ENCODE data around the gene SRMS. TPM values are rescaled to one million over a fixed set of nuclear protein-coding genes. Genes with fewer than 3 reads are reported as not detected.
A peak's percentile ranks its signal among the peaks of the same experiment; 100 is the strongest.
"Not testable (repeated sequence)": the region's sequence is repeated elsewhere in the genome, so short reads cannot be mapped to it uniquely, and the experiment has no call there.

SRMS gene
- total RNA-seq, 2 donors from 2014 or later, result not detected

- H3K36me3 Mint-ChIP-seq, result no peaks in the 10 kb centered on the region
- H3K4me1 Mint-ChIP-seq (ENCODE audit: low read depth in 2 of 2), result peaks cover 0 to 11% of the 10 kb centered on the region in 2 donors
- H3K27me3 Mint-ChIP-seq, result peaks cover 7 to 8% of the 10 kb centered on the region in 2 donors
- DNase-seq (ENCODE audit: low spot score) (peak; percentile 60), ATAC-seq (no peak)
- H3K9me3 Mint-ChIP-seq, result no peaks in the 10 kb centered on the region
- H3K27ac Mint-ChIP-seq, result no peak overlapping the region
- H3K4me3 Mint-ChIP-seq, result no peak overlapping the region
Observed at GRCh38 chr20:63517376-63518309, 29.9 kb downstream of the SRMS start.

DNA sequence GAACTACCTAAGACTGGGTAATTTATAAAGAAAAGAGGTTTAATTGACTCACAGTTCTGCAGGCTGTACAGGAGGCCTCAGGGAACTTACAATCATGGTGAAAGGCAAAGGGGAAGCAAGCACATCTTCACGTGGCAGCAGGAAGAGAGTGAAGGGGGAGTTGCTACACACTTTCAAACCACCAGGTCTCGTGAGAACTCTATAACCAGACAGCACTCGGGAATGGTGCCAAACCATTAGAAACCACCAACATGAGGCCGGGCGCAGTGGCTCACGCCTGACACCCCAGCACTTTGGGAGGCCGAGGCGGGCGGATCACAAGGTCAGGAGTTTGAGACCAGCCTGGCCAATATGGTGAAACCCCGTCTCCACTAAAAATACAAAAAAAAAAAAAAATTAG is 33.0 kb downstream of the SRMS start:
- peaks cover 16 to 24% of the 10 kb centered on the region in 2 donors for H3K27me3 Mint-ChIP-seq
- not testable (repeated sequence) for H3K36me3 Mint-ChIP-seq; H3K4me3 Mint-ChIP-seq; H3K27ac Mint-ChIP-seq; H3K4me1 Mint-ChIP-seq (ENCODE audit: low read depth in 2 of 2); ATAC-seq; H3K9me3 Mint-ChIP-seq
- peak; percentile 35 for DNase-seq (ENCODE audit: low spot score)

DNA sequence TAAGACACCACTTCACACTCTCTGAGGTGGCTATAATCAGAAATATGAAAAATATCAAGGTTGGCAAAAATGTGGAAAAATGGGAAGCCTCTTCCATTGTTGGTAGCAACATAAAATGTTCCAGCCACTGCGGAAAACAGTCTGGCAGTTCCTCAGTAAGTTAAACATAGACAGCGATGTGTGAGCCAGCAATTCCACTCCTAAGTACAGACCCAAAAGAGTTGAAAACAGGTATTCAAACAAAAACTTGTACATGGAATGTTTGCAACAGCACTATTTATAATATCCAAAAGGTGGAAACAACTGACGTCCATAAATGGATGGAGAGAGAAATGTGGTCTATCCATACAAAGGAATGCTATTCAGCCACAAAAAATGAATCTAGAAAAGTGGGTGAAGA is 34.3 kb downstream of the SRMS start:
- Mint-ChIP-seq H3K27ac (no peak overlapping the region), H3K9me3 (no peaks in the 10 kb centered on the region), H3K27me3 (peaks cover 20 to 32% of the 10 kb centered on the region in 2 donors), H3K4me3 (no peak overlapping the region), H3K4me1 (ENCODE audit: low read depth in 2 of 2) (peaks cover 0 to 6% of the 10 kb centered on the region in 2 donors), H3K36me3 (no peaks in the 10 kb centered on the region)
- no peak for ATAC-seq
- no peak for DNase-seq (ENCODE audit: low spot score)

DNA sequence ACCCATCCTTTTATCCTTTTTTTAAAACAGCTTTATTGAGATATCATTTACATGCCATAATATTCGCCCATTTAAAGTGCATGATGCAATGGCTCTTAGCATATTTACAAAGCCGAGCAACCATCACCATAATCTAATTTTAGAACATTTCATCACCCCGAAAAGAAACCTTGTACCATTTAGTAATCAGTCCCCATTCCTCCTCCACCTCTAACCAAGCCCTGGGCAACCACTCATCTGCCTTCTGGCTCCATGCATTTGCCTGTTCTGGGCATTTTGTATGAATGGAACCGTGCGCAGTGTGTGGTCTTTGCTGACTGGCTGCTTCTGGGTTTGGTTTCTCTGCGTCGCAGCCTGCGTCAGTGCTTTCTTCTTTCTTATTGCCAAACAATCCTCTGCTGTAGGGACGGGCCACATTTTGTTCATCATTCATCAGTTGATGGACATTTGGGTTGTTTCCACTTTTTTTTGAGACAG is 38.4 kb downstream of the SRMS start:
- no peak overlapping the region for H3K4me3 Mint-ChIP-seq
- ATAC-seq (no peak), DNase-seq (ENCODE audit: low spot score) (peak; percentile 28)
- no peaks in the 10 kb centered on the region for H3K9me3 Mint-ChIP-seq
- no peak overlapping the region for H3K27ac Mint-ChIP-seq
- H3K36me3 Mint-ChIP-seq, result no peaks in the 10 kb centered on the region
- H3K4me1 Mint-ChIP-seq (ENCODE audit: low read depth in 2 of 2), result peaks cover 0 to 4% of the 10 kb centered on the region in 2 donors
- H3K27me3 Mint-ChIP-seq, result peaks cover 30 to 37% of the 10 kb centered on the region in 2 donors

DNA sequence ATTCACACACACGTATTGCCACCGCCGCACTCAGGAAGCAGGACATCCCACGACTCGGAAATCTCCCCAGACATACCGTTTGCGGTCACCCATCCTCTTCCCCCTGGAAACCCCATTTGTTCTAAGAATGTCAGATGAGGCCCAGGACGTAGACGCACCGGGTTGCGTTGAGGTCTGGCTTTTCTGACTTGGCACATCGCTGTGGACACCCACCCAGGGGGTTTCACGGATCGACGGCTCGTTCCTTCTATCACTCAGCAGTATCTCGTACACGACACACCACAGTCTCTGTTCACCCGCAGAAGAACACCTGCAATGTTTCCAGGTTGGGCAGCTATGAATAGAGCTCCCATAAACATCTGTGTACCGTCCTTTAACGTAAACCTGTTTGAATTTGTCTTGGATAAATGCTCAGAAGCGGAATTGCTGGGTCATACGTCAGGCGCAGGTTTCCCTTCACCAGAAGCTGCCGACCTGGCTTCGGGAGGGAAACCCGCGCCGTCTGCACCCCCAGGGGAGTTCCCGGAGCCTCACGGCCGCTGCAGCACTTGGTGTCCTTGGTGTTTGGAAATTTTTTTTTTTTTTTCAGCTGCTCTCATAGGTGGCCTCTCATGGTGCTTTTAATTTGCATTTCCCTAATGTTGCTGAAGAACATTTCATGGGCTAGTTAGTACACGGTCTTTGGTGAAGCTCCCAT is 39.3 kb downstream of the SRMS start:
- H3K4me3 Mint-ChIP-seq, result no peak overlapping the region
- no peaks in the 10 kb centered on the region for H3K36me3 Mint-ChIP-seq
- DNase-seq (ENCODE audit: low spot score), result peak; percentile 41
- peak; percentile 36 to 65 for ATAC-seq
- H3K9me3 Mint-ChIP-seq, result no peaks in the 10 kb centered on the region
- H3K4me1 Mint-ChIP-seq (ENCODE audit: low read depth in 2 of 2), result peaks cover 0 to 1% of the 10 kb centered on the region in 2 donors
- H3K27me3 Mint-ChIP-seq, result peaks cover 32 to 34% of the 10 kb centered on the region in 2 donors
- no peak overlapping the region for H3K27ac Mint-ChIP-seq

- Mint-ChIP-seq H3K36me3 (no peaks in the 10 kb centered on the region), H3K27ac (no peak overlapping the region), H3K4me3 (peak overlapping the region; percentile 9), H3K9me3 (no peaks in the 10 kb centered on the region), H3K27me3 (peaks cover 24 to 27% of the 10 kb centered on the region in 2 donors), H3K4me1 (ENCODE audit: low read depth in 2 of 2) (no peaks in the 10 kb centered on the region)
- ATAC-seq (no peak), DNase-seq (ENCODE audit: low spot score) (no peak)
Observed at GRCh38 chr20:63507083-63507743, 40.3 kb downstream of the SRMS start.

DNA sequence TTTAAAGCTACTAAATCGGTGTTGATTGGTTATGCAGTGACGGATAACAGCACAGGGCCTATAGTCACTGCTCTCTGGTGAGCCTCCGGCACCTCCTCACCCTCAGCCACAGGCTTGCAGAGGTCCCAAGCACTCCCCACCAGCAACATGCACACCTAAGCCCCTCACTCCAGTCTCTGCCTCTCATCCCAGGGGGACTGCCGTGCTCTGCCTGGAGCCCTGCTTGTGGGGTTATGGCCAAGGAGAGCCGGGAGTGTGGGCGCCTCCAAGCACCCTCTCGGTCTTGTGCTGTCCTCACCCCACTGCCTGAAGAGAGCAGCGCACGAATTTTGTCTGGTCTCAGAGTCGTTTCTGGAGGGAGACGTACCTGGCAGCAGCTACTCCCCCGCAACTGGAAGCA is 41.8 kb downstream of the SRMS start:
- Mint-ChIP-seq H3K27me3 (peaks cover 19 to 24% of the 10 kb centered on the region in 2 donors), H3K9me3 (no peaks in the 10 kb centered on the region), H3K27ac (no peak overlapping the region), H3K4me3 (no peak overlapping the region), H3K36me3 (no peaks in the 10 kb centered on the region), H3K4me1 (ENCODE audit: low read depth in 2 of 2) (no peaks in the 10 kb centered on the region)
- no peak for ATAC-seq
- DNase-seq (ENCODE audit: low spot score), result no peak

- no peak overlapping the region for H3K4me3 Mint-ChIP-seq
- H3K36me3 Mint-ChIP-seq, result no peaks in the 10 kb centered on the region
- ATAC-seq (no peak), DNase-seq (ENCODE audit: low spot score) (peak; percentile 13)
- H3K4me1 Mint-ChIP-seq (ENCODE audit: low read depth in 2 of 2), result no peaks in the 10 kb centered on the region
- peaks cover 19 to 24% of the 10 kb centered on the region in 2 donors for H3K27me3 Mint-ChIP-seq
- no peaks in the 10 kb centered on the region for H3K9me3 Mint-ChIP-seq
- no peak overlapping the region for H3K27ac Mint-ChIP-seq
Observed at GRCh38 chr20:63505281-63505680, 42.3 kb downstream of the SRMS start.

- H3K4me3 Mint-ChIP-seq, result no peak overlapping the region
- no peak overlapping the region for H3K27ac Mint-ChIP-seq
- H3K4me1 Mint-ChIP-seq (ENCODE audit: low read depth in 2 of 2), result no peaks in the 10 kb centered on the region
- peaks cover 14 to 22% of the 10 kb centered on the region in 2 donors for H3K27me3 Mint-ChIP-seq
- DNase-seq (ENCODE audit: low spot score) (no peak), ATAC-seq (no peak)
- no peaks in the 10 kb centered on the region for H3K9me3 Mint-ChIP-seq
- no peaks in the 10 kb centered on the region for H3K36me3 Mint-ChIP-seq
Observed at GRCh38 chr20:63504642-63505041, 42.9 kb downstream of the SRMS start.

- no peak for ATAC-seq
- Mint-ChIP-seq H3K36me3 (no peaks in the 10 kb centered on the region), H3K27ac (no peak overlapping the region), H3K9me3 (no peaks in the 10 kb centered on the region), H3K4me1 (ENCODE audit: low read depth in 2 of 2) (no peaks in the 10 kb centered on the region), H3K27me3 (peaks cover 5 to 16% of the 10 kb centered on the region in 2 donors), H3K4me3 (no peak overlapping the region)
- no peak for DNase-seq (ENCODE audit: low spot score)
Observed at GRCh38 chr20:63503524-63503923, 44.0 kb downstream of the SRMS start.

GRCh38 chr20:63502671-63503172 is 44.8 kb downstream of the SRMS start:
- no peaks in the 10 kb centered on the region for H3K4me1 Mint-ChIP-seq (ENCODE audit: low read depth in 2 of 2)
- no peaks in the 10 kb centered on the region for H3K9me3 Mint-ChIP-seq
- H3K4me3 Mint-ChIP-seq, result no peak overlapping the region
- H3K27ac Mint-ChIP-seq, result no peak overlapping the region
- peaks cover 5 to 11% of the 10 kb centered on the region in 2 donors for H3K27me3 Mint-ChIP-seq
- peak; percentile 22 for DNase-seq (ENCODE audit: low spot score)
- ATAC-seq, result no peak
- no peaks in the 10 kb centered on the region for H3K36me3 Mint-ChIP-seq

- H3K9me3 Mint-ChIP-seq, result no peaks in the 10 kb centered on the region
Observed at GRCh38 chr20:63501818-63502670, 45.5 kb downstream of the SRMS start.

More at GRCh38 chr20:63501818-63502670, 45.5 kb downstream of the SRMS start:
- DNase-seq (ENCODE audit: low spot score) (peak; percentile 49), ATAC-seq (no peak)
- Mint-ChIP-seq H3K36me3 (no peaks in the 10 kb centered on the region), H3K27ac (no peak overlapping the region), H3K27me3 (peaks cover 5 to 11% of the 10 kb centered on the region in 2 donors), H3K4me3 (no peak overlapping the region), H3K4me1 (ENCODE audit: low read depth in 2 of 2) (no peaks in the 10 kb centered on the region)
